PFSK-1 (cell line): ENCODE results near the gene PGP.

Source experiments
- FOXP2 ChIP-seq: optimal IDR thresholded peaks from 2 replicates; pipeline ENCODE3; 2011; ENCODE audit warnings: borderline replicate concordance, control low read depth, inconsistent platforms; ENCODE audit not compliant: insufficient read depth; ENCODE audit errors: extremely low read length, extremely low read depth
- POLR2AphosphoS5 ChIP-seq: IDR thresholded peaks from 2 replicates; pipeline ENCODE4 v1.6.1; 2012; ENCODE audit warnings: low read depth, mild to moderate bottlenecking, control low read depth, low read length, moderate library complexity
- SIN3A ChIP-seq: IDR thresholded peaks from 2 replicates; pipeline ENCODE4 v1.6.1; 2012; ENCODE audit warnings: mild to moderate bottlenecking, low read length, moderate library complexity, borderline replicate concordance; ENCODE audit not compliant: insufficient read depth
- TAF1 ChIP-seq: IDR thresholded peaks from 2 replicates; pipeline ENCODE4 v1.6.1; 2012; ENCODE audit warnings: low read length, control low read depth, borderline replicate concordance; ENCODE audit not compliant: insufficient read depth
- TF ChIP-seq, protein P1 (sequence below), 2 experiments: IDR thresholded peaks; 2 replicates each; pipeline versions ENCODE4 v1.6.1 to v1.8.0; 2011 to 2012; ENCODE audit warnings: low read depth in 2 of 2, low read length in 2 of 2, control low read depth in 1 of 2, inconsistent platforms in 1 of 2, mild to moderate bottlenecking in 1 of 2, moderate library complexity in 1 of 2; ENCODE audit not compliant: insufficient read depth in 1 of 2

Gene PGP

DNA sequence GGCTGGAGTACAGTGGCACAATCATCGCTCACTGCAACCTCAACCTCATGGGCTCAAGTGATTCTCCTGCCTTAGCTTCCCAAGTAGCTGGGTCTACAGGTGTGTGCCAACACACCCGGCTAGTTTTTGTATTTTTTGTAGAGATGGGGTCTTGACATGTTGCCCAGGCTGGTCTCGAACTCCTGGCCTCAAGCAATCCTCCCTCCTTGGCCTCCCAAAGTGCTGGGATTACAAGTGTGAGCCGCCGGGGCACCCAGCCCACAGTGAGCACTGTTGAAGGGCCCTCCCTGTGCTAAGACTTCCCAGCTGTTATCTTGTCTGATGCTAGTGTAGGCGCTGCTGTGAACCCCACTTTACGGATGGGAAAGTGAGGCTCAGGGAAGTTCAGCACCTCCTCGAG is 26.2 kb downstream of the PGP start:
- no peak for TF ChIP-seq POLR2AphosphoS5
- no peak for TF ChIP-seq TAF1
- no peak for TF ChIP-seq FOXP2
- TF ChIP-seq, protein P1, sequence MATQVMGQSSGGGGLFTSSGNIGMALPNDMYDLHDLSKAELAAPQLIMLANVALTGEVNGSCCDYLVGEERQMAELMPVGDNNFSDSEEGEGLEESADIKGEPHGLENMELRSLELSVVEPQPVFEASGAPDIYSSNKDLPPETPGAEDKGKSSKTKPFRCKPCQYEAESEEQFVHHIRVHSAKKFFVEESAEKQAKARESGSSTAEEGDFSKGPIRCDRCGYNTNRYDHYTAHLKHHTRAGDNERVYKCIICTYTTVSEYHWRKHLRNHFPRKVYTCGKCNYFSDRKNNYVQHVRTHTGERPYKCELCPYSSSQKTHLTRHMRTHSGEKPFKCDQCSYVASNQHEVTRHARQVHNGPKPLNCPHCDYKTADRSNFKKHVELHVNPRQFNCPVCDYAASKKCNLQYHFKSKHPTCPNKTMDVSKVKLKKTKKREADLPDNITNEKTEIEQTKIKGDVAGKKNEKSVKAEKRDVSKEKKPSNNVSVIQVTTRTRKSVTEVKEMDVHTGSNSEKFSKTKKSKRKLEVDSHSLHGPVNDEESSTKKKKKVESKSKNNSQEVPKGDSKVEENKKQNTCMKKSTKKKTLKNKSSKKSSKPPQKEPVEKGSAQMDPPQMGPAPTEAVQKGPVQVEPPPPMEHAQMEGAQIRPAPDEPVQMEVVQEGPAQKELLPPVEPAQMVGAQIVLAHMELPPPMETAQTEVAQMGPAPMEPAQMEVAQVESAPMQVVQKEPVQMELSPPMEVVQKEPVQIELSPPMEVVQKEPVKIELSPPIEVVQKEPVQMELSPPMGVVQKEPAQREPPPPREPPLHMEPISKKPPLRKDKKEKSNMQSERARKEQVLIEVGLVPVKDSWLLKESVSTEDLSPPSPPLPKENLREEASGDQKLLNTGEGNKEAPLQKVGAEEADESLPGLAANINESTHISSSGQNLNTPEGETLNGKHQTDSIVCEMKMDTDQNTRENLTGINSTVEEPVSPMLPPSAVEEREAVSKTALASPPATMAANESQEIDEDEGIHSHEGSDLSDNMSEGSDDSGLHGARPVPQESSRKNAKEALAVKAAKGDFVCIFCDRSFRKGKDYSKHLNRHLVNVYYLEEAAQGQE (IDR thresholded peaks at IDR 0.05; ENCODE audit: insufficient read depth in 1 of 2, low read depth in 2 of 2, low read length in 2 of 2) = no peak
- no peak for TF ChIP-seq SIN3A

DNA sequence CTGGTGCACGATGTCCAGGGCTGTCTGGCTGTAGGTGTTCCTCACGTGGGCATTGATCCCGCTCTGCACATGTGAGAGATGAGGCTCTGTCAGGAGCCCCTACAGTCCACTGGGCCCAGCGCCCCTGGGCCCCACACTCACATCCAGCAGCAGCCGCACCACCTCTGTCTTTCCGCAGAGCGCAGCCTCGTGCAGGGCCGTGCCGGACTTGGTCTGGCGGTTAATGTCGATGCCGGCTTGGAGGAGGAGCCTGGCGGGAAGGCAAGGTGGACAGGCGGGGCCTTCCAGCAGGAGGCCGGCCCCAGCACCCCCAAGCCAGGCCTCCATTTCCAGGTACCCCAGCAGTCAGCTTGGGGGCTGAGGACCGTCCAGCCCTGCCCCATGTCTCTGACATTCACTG is 27.4 kb downstream of the PGP start:
- TF ChIP-seq, protein P1 (IDR thresholded peaks at IDR 0.05; ENCODE audit: insufficient read depth in 1 of 2, low read depth in 2 of 2, low read length in 2 of 2) = no peak
- TF ChIP-seq POLR2AphosphoS5 (no peak), SIN3A (no peak), FOXP2 (no peak), TAF1 (no peak)

DNA sequence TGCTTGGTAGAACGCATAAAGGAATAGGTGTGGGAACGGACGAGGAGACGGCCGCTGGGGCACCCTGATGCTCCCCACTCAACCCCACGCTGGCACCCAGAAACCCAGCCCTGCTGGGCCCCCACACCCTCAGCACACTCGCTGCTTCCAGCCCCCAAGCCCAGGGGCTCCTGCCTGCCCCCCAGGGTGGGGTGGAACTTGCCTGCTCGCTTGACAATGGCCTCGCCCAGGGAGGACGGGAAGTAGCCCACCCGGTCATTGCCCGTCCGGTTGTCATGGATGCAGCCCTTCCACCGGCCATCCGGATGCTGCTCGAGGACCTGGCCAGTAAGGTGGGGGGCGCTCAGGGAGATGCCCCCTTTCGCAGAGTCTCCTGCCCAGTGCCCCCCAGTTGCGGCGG is 28.1 kb downstream of the PGP start:
- TF ChIP-seq SIN3A (no peak), POLR2AphosphoS5 (no peak)
- TF ChIP-seq, protein P1 (IDR thresholded peaks at IDR 0.05; ENCODE audit: insufficient read depth in 1 of 2, low read depth in 2 of 2, low read length in 2 of 2) = no peak

- TF ChIP-seq, protein P1 (IDR thresholded peaks at IDR 0.05; ENCODE audit: insufficient read depth in 1 of 2, low read depth in 2 of 2, low read length in 2 of 2) = no peak
- TF ChIP-seq SIN3A = no peak
- no peak for TF ChIP-seq TAF1
- TF ChIP-seq FOXP2 = no peak
- TF ChIP-seq POLR2AphosphoS5 = no peak
Measured at GRCh38 chr16:2186064-2186463, 28.6 kb downstream of the PGP start.

DNA sequence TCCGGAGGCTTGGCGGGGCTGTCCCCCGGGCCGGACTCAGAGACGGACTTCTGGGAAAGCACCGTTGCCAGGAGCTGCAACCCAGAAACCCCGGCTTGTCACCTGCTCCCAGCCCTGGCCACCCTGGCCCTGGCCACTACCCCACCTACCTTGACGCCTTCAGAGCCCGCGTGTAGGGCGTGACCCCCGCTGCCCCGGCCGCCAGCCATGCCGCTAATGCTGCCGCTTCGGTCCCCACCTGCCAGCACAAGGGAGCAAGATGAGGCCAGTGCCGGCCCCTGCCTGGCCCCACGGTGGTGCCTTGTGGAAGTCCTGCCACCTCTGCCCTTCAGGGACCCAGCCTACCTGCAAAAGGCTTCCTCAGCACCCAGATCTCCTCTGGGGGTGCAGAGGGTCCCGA is 29.7 kb downstream of the PGP start:
- no peak for TF ChIP-seq TAF1
- TF ChIP-seq, protein P1 (IDR thresholded peaks at IDR 0.05; ENCODE audit: insufficient read depth in 1 of 2, low read depth in 2 of 2, low read length in 2 of 2) = no peak
- no peak for TF ChIP-seq FOXP2
- TF ChIP-seq SIN3A = no peak
- no peak for TF ChIP-seq POLR2AphosphoS5
